ENCODE measurements around the gene ANO7. TPM values are rescaled to one million over a fixed set of nuclear protein-coding genes. Genes with fewer than 3 reads are reported as not detected.

Gene ANO7
- total RNA-seq, 4 donors from 2014 or later, result 0.10 to 0.62 (median 0.24) TPM

- ATAC-seq, result peak; percentile 94 to 96
- Histone ChIP-seq H3K9me3 (no peaks in the 10 kb centered on the region), H3K4me1 (peaks cover 13 to 15% of the 10 kb centered on the region in 2 donors), H3K27me3 (no peaks in the 10 kb centered on the region), H3K36me3 (peaks cover 0 to 4% of the 10 kb centered on the region in 2 donors), H3K27ac (peak within 1 kb of the TSS; percentile 78 to 93 (median 84)), H3K4me3 (peak within 1 kb of the TSS; percentile 72 to 99 (median 83))
- DNase-seq, result peak; percentile 92 to 93
- intact Hi-C loops (cut with DNase I; ENCODE audit: low total_unique reads) (loop anchor here (2.0 to 5.0 kb wide), 2 partner anchors 68 to 237 kb away; no protein-coding TSS in a partner anchor), in situ Hi-C loops (cut with MboI; ENCODE audit: low sequenced_read_pairs in 4 of 4) (no loop called here)
- TF ChIP-seq POLR2A (IDR thresholded peaks at IDR 0.05) (no peak), CTCF (IDR thresholded peaks at IDR 0.05 in 4 of 5, conservative IDR thresholded peaks at IDR 0.05 in 1 of 5) (no peak)
These were observed 39.4 kb upstream of the ANO7 start, which contains the start of gene PASK for GRCh38 chr2:241148891-241149674. Gene PASK (minus strand): TSS chr2:241149472. CDS start chr2:241143032, 6,440 bp downstream.

- Histone ChIP-seq H3K36me3 (peaks cover 0 to 4% of the 10 kb centered on the region in 2 donors), H3K9me3 (no peaks in the 10 kb centered on the region), H3K27me3 (no peaks in the 10 kb centered on the region), H3K4me3 (peak overlapping the region; percentile 72 to 99 (median 83)), H3K27ac (peak overlapping the region; percentile 35 to 93 (median 84)), H3K4me1 (peaks cover 13 to 15% of the 10 kb centered on the region in 2 donors)
- in situ Hi-C loops (cut with MboI; ENCODE audit: low sequenced_read_pairs in 4 of 4), result no loop called here
- ATAC-seq (peak; percentile 28 to 35), DNase-seq (no peak)
- no peak for TF ChIP-seq POLR2A (IDR thresholded peaks at IDR 0.05)
- no peak for TF ChIP-seq CTCF (IDR thresholded peaks at IDR 0.05 in 4 of 5, conservative IDR thresholded peaks at IDR 0.05 in 1 of 5)
- intact Hi-C loops (cut with DNase I; ENCODE audit: low total_unique reads), result loop anchor here (2.0 to 5.0 kb wide), 2 partner anchors 67 to 237 kb away; no protein-coding TSS in a partner anchor
These were observed 38.9 kb upstream of the ANO7 start for GRCh38 chr2:241149675-241149924.

GRCh38 chr2:241149925-241150659 is 38.4 kb upstream of the ANO7 start, which contains the start of gene PPP1R7:
Gene PPP1R7 (plus strand): TSS chr2:241150467. CDS start chr2:241150496, 29 bp downstream.
- H3K27me3 ChIP-seq, result no peaks in the 10 kb centered on the region
- H3K4me1 ChIP-seq, result peaks cover 13 to 15% of the 10 kb centered on the region in 2 donors
- H3K36me3 ChIP-seq, result peaks cover 0 to 4% of the 10 kb centered on the region in 2 donors
- in situ Hi-C loops (cut with MboI; ENCODE audit: low sequenced_read_pairs in 4 of 4), result no loop called here
- intact Hi-C loops (cut with DNase I; ENCODE audit: low total_unique reads), result loop anchor here (1.0 to 5.0 kb wide), 4 partner anchors 10 to 238 kb away; partner anchors contain the start of gene MTERF4
- no peaks in the 10 kb centered on the region for H3K9me3 ChIP-seq
- peak within 1 kb of the TSS; percentile 72 to 99 (median 83) for H3K4me3 ChIP-seq
- peak; percentile 87 to 91 for ATAC-seq
- peak; percentile 78 to 82 for TF ChIP-seq POLR2A (IDR thresholded peaks at IDR 0.05)
- TF ChIP-seq CTCF (IDR thresholded peaks at IDR 0.05 in 4 of 5, conservative IDR thresholded peaks at IDR 0.05 in 1 of 5), result no peak
- DNase-seq, result peak; percentile 90 to 93
- H3K27ac ChIP-seq, result peak within 1 kb of the TSS; percentile 78 to 93 (median 84)

- DNase-seq, result peak in 1 of 2 donors; percentile 31
These were observed 37.6 kb upstream of the ANO7 start for GRCh38 chr2:241150660-241151530.

More at GRCh38 chr2:241150660-241151530, 37.6 kb upstream of the ANO7 start:
- Histone ChIP-seq H3K4me1 (peaks cover 13 to 15% of the 10 kb centered on the region in 2 donors), H3K36me3 (peaks cover 0 to 4% of the 10 kb centered on the region in 2 donors), H3K4me3 (peak overlapping the region; percentile 72 to 99 (median 83)), H3K27me3 (no peaks in the 10 kb centered on the region), H3K9me3 (no peaks in the 10 kb centered on the region), H3K27ac (peak overlapping the region; percentile 78 to 93 (median 84))
- intact Hi-C loops (cut with DNase I; ENCODE audit: low total_unique reads), result loop anchor here (1.0 to 2.0 kb wide), 2 partner anchors 9 to 48 kb away; partner anchors contain the start of gene MTERF4
- ATAC-seq, result peak; percentile 9 to 12
- in situ Hi-C loops (cut with MboI; ENCODE audit: low sequenced_read_pairs in 4 of 4), result no loop called here
- TF ChIP-seq CTCF (IDR thresholded peaks at IDR 0.05 in 4 of 5, conservative IDR thresholded peaks at IDR 0.05 in 1 of 5) (no peak), POLR2A (IDR thresholded peaks at IDR 0.05) (no peak)

Data from gastrocnemius medialis (tissue), 4 donors.